Measurements from ENCODE around the gene LATS2.

Gene LATS2

GRCh38 chr13:20993661-20994440, 67.5 kb downstream of the LATS2 start (continued):
- TF ChIP-seq CSRNP3 (CRISPR knock-in tag; IDR thresholded peaks at IDR 0.05) (no peak), PPARA (CRISPR knock-in tag; IDR thresholded peaks at IDR 0.05; ENCODE audit: borderline replicate concordance) (no peak), SNAI2 (CRISPR knock-in tag; IDR thresholded peaks at IDR 0.05) (no peak), ZNF565 (CRISPR knock-in tag; conservative IDR thresholded peaks at IDR 0.05; ENCODE audit: low read depth) (no peak), BACH2 (CRISPR knock-in tag; IDR thresholded peaks at IDR 0.05; ENCODE audit: borderline replicate concordance) (no peak)

- ATAC-seq, result no peak
- TF ChIP-seq RARB (CRISPR knock-in tag; IDR thresholded peaks at IDR 0.05), result no peak
- no peak for TF ChIP-seq TOX (CRISPR knock-in tag; IDR thresholded peaks at IDR 0.05; ENCODE audit: borderline replicate concordance)
Observed at GRCh38 chr13:20993211-20993610, 68.2 kb downstream of the LATS2 start.

- no peak for TF ChIP-seq ZNF70 (CRISPR knock-in tag; IDR thresholded peaks at IDR 0.05)
- no peak for TF ChIP-seq PPARA (CRISPR knock-in tag; IDR thresholded peaks at IDR 0.05; ENCODE audit: borderline replicate concordance)
- no peak for TF ChIP-seq ARNTL (CRISPR knock-in tag; IDR thresholded peaks at IDR 0.05; ENCODE audit: borderline replicate concordance, low read depth)
- no peak for TF ChIP-seq ZNF565 (CRISPR knock-in tag; conservative IDR thresholded peaks at IDR 0.05; ENCODE audit: low read depth)
- TF ChIP-seq ISL1 (CRISPR knock-in tag; IDR thresholded peaks at IDR 0.05), result no peak
- TF ChIP-seq ZFP30 (CRISPR knock-in tag; IDR thresholded peaks at IDR 0.05), result no peak
- no peak for TF ChIP-seq GLIS3 (CRISPR knock-in tag; IDR thresholded peaks at IDR 0.05)
- no peak for TF ChIP-seq PATZ1 (CRISPR knock-in tag; IDR thresholded peaks at IDR 0.05; ENCODE audit: borderline replicate concordance)
- no peak for TF ChIP-seq OSR1 (CRISPR knock-in tag; IDR thresholded peaks at IDR 0.05)
- TF ChIP-seq CSDC2 (CRISPR knock-in tag; IDR thresholded peaks at IDR 0.05), result no peak
- TF ChIP-seq ZFP3 (CRISPR knock-in tag; IDR thresholded peaks at IDR 0.05), result no peak
- no peak for TF ChIP-seq TCF4 (CRISPR knock-in tag; IDR thresholded peaks at IDR 0.05; ENCODE audit: borderline replicate concordance)
- no peak for TF ChIP-seq ZNF8 (CRISPR knock-in tag; IDR thresholded peaks at IDR 0.05)
- no peak for TF ChIP-seq SNAI2 (CRISPR knock-in tag; IDR thresholded peaks at IDR 0.05)
- no peak for TF ChIP-seq CREB5 (CRISPR knock-in tag; IDR thresholded peaks at IDR 0.05; ENCODE audit: low read depth)
- TF ChIP-seq RARB (CRISPR knock-in tag; IDR thresholded peaks at IDR 0.05), result no peak
- TF ChIP-seq TOX (CRISPR knock-in tag; IDR thresholded peaks at IDR 0.05; ENCODE audit: borderline replicate concordance), result no peak
- no peak for TF ChIP-seq BACH2 (CRISPR knock-in tag; IDR thresholded peaks at IDR 0.05; ENCODE audit: borderline replicate concordance)
- TF ChIP-seq TSHZ2 (CRISPR knock-in tag; IDR thresholded peaks at IDR 0.05), result no peak
- no peak for ATAC-seq
Observed at GRCh38 chr13:20991741-20992520, 69.5 kb downstream of the LATS2 start.

Data from SK-N-SH treated with all-trans-retinoic acid at 6 μM for 48 hours (cell line).